GM12801 (cell line): ENCODE measurements around the gene PAPPA.

ENCODE experiments used
- TF ChIP-seq, protein P1 (sequence below): IDR thresholded peaks from one replicate; pipeline ENCODE4 v1.5.1; 2011; ENCODE audit warnings: control low read depth; ENCODE audit not compliant: insufficient read length; ENCODE audit errors: extremely low read depth

The PAPPA gene

GRCh38 chr9:116342061-116342460 is 188.5 kb downstream of the PAPPA start:
- TF ChIP-seq, protein P1, sequence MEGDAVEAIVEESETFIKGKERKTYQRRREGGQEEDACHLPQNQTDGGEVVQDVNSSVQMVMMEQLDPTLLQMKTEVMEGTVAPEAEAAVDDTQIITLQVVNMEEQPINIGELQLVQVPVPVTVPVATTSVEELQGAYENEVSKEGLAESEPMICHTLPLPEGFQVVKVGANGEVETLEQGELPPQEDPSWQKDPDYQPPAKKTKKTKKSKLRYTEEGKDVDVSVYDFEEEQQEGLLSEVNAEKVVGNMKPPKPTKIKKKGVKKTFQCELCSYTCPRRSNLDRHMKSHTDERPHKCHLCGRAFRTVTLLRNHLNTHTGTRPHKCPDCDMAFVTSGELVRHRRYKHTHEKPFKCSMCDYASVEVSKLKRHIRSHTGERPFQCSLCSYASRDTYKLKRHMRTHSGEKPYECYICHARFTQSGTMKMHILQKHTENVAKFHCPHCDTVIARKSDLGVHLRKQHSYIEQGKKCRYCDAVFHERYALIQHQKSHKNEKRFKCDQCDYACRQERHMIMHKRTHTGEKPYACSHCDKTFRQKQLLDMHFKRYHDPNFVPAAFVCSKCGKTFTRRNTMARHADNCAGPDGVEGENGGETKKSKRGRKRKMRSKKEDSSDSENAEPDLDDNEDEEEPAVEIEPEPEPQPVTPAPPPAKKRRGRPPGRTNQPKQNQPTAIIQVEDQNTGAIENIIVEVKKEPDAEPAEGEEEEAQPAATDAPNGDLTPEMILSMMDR, result no peak

DNA sequence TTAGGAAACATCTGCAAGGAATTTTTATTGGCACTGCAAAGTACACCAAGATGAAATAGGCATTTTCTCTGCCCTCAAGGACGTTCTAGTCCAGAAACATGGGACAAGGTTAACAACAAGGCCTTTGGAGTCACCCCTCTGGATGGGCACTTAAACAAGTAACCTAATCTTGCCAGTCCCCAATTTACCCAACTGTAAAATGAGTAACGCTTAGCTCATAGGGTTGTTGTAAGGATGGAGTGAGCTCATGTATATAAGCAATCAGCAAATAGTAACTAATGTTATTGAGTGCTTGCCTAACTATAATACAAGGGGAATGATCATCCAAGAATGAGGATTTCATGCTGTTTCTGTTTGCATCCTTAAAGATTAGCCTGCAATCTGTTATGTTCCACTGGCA is 189.3 kb downstream of the PAPPA start:
- TF ChIP-seq, protein P1, result no peak

DNA sequence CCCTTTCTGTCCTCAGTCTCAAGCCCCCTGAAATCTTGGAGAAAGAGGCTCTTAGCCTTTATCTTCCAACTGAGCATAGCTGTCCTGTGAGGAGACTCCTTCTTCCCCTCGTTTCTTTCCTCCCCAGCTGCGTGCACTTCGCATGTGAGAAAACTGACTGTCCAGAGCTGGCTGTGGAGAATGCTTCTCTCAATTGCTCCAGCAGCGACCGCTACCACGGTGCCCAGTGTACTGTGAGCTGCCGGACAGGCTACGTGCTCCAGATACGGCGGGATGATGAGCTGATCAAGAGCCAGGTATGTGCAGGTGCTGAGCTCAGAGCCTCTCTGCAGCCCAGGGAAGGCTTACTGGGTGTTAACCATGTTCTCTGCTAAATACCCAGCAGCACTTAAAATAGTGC is 190.8 kb downstream of the PAPPA start:
- TF ChIP-seq, protein P1, result no peak

DNA sequence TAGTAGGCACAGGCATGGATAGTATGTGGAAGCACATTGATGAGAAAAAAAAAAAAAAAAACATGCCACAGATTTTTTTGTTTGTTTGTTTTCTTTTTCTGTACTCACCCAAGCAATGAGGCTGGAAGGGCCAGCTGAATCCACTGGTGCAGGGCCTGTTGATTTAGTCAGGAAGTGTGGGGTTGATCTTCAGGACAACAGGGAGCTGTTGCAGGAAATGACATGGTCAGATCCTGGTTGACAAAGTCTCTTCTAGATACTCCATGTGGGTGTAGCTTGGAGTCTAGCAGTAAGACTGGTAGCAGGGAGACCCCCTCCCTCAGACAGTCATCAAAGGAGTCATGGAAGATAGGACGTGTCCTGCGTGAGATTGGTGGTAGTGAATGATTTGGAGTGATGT is 191.8 kb downstream of the PAPPA start:
- TF ChIP-seq, protein P1, result no peak

GRCh38 chr9:116345817-116346216 is 192.2 kb downstream of the PAPPA start:
- TF ChIP-seq, protein P1, result no peak

DNA sequence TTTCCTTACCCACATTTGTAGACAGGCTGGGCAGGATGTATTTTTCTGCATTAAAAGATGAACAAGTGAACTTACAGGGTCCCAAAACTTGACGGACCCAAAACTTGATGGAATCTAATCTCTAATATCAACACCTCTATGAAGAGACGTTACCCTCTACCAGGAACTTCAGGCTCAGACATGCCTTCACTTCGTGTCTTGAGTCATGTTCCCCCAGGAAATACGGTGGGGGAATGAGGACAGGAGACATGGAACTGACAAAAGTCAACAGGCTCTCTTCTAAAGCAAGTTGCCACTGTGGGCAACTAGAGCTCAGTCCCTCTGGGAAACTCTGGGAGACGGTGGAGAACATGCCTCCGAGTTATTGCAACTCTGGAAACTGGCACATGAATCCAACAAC is 196.1 kb downstream of the PAPPA start:
- TF ChIP-seq, protein P1, result no peak

DNA sequence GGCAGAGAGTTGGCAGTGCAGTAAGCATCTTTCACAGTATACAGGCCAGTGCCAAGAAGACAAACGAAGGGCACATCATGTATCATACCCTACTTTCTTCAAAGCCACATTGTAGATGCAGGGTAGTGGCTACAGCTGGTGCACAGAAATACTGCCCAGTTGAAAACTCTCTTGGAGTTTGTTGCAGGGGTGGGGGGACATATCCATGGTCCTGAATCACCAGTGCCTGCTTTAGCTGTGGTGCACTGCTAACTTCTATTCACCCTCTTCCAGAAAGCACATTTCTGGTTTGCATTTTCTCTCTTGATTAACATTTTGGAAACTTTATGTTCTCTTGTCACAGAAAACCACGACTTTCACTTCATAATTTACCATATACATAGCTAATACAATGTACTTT is 196.6 kb downstream of the PAPPA start:
- TF ChIP-seq, protein P1, result no peak

DNA sequence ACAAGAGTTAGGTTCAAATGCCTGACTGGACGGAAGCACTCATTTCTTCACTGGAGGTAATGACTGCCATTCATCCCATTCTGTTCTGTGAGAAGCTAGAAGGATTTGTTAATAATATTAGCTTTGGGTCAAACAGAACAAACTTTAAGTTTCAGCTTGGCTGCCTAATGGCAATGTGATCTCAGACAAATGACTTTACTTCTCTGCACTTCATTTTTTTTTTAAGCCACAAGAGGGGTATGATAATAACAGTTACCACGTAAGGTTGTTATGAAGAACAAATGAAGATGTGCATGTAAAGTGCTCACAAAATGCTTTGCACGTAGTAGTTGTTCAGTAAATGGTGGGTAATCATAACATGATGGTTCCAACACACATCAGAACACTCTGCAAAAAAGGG is 199.4 kb downstream of the PAPPA start:
- TF ChIP-seq, protein P1, result no peak
